NCI-H82 treated with DMSO at 0.1 percent for 48 hours (cell line): ENCODE data around the gene LRIG3.
"Not testable (repeated sequence)": the region's sequence is repeated elsewhere in the genome, so short reads cannot be mapped to it uniquely, and the experiment has no call there.

Experiments used
- DNase-seq: peaks from one replicate; lab custom pipeline; 2025; ENCODE audit not compliant: unreplicated experiment; lab: John Stamatoyannopoulos, UW

The LRIG3 gene

DNA sequence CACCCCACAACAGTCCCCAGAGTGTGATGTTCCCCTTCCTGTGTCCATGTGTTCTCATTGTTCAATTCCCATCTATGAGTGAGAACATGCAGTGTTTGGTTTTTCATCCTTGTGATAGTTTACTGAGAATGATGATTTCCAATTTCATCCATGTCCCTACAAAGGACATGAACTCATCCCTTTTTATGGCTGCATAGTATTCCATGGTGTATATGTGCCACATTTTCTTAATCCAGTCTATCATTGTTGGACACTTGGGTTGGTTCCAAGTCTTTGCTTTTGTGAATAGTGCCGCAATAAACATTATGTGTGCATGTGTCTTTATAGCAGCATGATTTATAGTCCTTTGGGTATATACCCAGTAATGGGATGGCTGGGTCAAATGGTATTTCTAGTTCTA lies 17.6 kb downstream of the LRIG3 start:
- DNase-seq, result not testable (repeated sequence)

DNA sequence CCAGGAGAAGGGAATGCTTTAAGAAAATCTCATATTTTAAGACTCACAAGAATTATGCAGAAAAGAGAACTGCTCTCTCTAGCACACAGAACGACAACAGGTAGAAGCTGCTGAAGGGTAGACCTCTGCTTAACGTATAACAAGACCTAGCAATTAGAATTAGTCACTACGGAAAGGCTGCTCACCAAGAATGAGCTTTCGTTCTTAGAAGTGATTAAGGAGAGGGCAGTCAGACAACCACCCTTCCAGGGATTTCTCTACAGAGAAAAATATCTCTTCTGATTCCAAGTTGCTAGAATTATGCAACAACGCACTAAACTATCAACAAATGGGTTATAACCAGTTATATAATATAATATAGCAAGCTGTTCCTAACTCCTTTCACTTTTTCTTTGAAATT lies 18.6 kb downstream of the LRIG3 start:
- DNase-seq, result no peak

- DNase-seq, result no peak
These were observed 22.3 kb downstream of the LRIG3 start for GRCh38 chr12:58897969-58898368.

GRCh38 chr12:58896278-58896677 lies 24.0 kb downstream of the LRIG3 start:
- no peak for DNase-seq

- no peak for DNase-seq
These were observed 25.3 kb downstream of the LRIG3 start for GRCh38 chr12:58895053-58895452.

DNA sequence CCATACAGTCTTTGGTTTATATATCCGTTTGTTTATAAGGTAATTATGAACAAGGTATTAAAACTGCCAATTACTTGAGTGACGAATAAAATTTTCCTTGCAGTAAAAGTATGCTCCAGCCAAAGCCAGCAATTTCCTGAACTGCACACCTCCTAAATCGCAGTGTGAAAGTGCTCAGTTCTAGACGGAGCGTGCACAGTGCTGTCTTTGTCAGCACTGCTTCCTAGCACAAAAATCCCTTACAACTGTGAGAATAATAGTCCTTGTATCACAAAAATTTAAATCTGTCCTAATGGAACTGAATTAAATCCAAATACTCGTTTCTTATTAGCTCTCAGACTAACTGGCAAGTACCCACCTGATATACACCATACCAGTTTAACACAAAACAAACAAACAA lies 26.3 kb downstream of the LRIG3 start:
- DNase-seq, result no peak

DNA sequence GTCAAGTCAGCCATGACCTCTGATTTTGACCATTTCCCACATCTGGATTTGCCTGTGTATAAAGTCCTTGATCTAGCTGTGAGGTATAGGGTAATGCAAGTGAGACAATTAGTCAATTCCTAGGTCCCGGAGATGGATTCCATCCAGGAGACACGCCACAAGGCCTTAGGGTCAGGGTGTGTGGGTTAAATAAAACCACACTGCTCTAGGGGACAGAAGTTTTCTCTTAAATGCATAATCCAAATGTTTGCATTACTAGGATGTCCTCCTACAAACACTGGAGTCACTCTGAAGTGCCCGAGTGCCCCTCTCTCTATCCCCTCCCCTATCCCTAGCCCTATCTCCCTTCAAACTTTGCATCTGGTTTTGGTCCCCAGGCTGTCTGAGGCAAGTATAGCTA lies 26.8 kb downstream of the LRIG3 start:
- DNase-seq, result no peak

GRCh38 chr12:58889557-58889956 lies 30.7 kb downstream of the LRIG3 start:
- DNase-seq, result no peak

DNA sequence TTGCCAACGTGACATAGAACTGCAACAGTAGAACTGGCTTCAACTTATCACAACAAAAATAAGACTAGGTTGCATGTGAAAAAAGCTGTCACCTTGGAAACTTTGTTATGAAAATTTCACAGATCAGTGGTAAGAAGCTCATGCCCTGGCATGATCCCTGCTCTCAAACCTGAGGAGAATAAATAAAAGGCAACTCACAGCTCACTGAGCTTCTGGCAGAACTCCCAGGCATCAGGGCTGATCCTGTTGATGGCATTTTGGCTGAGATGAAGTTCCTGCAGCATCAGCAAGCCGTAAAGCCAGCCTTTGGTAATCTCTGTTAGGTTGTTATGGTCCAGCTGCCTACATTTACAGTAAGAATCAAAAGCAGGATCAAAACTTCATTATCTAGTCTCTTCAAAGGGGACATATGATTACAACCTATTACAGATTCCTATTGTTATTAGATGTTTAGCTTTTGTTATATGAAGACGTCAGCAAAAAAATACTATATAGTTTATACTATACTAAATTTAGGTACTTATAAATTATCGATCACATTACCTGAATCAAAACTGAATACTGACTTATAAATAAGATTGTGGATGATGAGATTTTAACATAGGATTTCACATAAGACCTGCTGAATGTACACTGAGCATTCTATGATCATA lies 32.0 kb downstream of the LRIG3 start:
- peak; percentile 41 for DNase-seq

DNA sequence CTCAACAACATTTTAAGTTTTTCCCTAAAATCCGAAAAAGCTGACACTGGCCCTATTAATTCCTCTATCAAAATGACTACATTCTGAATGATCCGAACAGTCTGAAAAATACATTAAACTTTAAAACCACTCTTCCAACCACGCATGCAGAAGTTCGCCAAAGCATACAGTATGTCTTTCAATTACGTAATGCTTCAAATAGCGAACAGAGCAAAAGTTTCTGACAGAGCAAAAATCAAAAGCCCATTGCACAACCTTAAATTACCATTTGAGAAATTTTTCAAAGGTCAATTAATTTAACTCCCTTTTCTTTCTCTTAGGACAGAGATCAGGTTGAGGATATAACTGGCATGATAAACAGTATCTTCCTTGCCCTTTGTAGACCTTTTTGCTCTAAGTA lies 33.2 kb downstream of the LRIG3 start:
- no peak for DNase-seq

DNA sequence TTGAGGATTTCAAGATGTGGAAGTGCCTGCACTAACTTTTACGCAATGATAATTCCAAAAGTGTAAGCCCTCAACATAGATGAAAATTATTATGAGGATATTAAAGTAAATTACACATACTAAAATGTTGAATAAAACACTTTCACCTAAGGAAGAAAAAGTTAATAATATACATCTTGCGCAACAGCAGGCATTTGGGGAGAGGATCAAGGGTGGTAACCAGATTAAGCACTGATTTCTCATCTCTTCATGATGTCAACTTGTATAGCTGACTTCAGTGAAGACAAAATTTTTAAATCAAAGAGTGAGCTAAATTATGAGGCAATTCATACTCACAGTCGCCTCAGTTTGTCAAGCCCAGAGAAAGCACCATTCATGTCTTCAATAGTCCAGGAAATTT lies 33.8 kb downstream of the LRIG3 start:
- no peak for DNase-seq

GRCh38 chr12:58884916-58885315 lies 35.4 kb downstream of the LRIG3 start:
- no peak for DNase-seq

GRCh38 chr12:58883576-58884334 lies 36.5 kb downstream of the LRIG3 start:
- DNase-seq, result no peak

DNA sequence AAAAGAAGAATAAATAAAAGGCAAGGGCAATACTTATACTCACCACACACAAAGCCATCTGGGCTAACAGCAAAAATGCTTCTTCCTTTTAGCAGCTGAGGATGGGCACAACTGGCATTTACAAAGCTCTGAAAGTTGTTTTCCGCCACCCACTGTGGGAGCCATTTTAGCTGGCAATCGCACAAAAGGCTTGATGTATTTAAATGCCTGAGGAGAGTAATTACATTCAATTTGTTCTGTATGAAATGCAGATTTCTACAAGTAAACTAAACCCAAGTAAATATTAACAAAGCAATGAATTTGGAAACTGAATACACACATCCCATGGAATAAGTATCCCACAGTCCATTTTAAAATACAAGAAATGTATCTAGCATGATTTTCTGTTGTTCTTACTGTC lies 37.5 kb downstream of the LRIG3 start:
- DNase-seq, result no peak

- DNase-seq, result no peak
These were observed 38.5 kb downstream of the LRIG3 start for GRCh38 chr12:58881816-58882215.

DNA sequence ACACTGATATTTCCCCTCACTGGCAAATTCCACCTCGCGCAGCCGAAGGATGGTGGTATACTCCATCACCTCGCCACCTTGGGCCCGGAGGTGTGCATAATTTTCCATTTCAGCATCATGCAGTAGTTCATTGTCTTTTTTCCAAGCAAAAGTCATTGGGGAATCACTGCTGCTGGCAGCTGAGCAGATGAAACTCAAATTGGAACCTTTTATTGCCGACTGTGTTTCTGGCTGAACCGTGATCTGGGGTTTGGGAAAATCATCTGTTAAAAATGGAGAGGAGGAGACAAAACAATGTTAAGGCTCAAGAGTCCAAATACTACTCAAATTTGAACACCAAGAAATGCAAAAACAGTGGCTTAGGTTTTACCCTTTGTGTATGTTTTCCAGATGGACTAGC lies 39.7 kb downstream of the LRIG3 start:
- no peak for DNase-seq

DNA sequence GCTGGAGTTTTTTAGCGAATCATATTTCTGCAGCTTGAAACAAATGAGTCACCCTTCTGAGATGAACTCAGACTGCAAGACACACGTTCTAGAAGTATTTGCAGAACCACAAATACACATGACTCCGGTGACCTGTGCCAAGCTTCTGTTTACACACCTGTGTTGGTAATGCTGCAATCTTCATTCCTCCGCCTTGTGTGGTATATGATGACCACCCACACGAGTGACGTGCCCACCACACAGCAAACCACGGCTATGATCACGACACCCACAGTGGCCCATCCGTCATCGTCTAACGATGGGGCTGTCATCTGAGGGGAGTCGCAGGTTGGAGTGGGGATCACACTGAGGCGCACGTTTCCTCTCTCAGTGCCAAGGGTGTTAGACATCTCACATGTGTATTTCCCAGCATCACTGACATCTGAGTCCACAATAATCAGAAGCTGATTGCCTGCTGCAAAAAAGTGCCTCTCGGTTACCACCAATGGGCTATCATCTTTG lies 43.0 kb downstream of the LRIG3 start:
- no peak for DNase-seq

- DNase-seq, result no peak
These were observed 46.8 kb downstream of the LRIG3 start for GRCh38 chr12:58873496-58873895.

GRCh38 chr12:58871556-58871955 lies 48.7 kb downstream of the LRIG3 start:
- no peak for DNase-seq

DNA sequence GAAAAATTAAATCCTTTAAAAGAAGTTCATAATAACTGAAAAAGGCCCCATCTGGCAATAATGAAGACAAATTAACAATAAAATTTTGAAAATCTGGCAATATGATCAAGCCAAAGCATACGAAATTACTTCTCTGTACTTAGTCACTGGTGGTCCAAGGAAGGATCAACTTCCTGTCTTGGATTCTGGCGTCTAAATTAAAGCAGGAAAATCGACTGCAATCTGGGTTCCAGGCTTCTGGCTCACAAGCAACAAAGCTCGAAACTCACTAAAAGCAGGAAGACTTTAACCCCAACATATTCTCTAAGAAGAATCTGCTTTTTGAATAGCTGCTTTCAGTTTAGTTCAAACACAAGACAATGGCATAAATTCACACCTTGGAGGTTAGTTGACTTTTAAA lies 49.7 kb downstream of the LRIG3 start:
- DNase-seq, result no peak

- no peak for DNase-seq
These were observed 59.5 kb downstream of the LRIG3 start for GRCh38 chr12:58860788-58861240.

GRCh38 chr12:58860056-58860787 lies 60.1 kb downstream of the LRIG3 start:
- DNase-seq, result no peak
